Kasumi-1 (cell line): ENCODE results near the gene ENG.

Experiments used
- DNase-seq, 2 experiments: peaks; one replicate each; lab custom pipeline; 2025; lab: John Stamatoyannopoulos, UW

Gene ENG

GRCh38 chr9:127814619-127815511 lies 39.6 kb downstream of the ENG start:
- no peak for DNase-seq

GRCh38 chr9:127813686-127814226 lies 40.7 kb downstream of the ENG start:
- DNase-seq = no peak

DNA sequence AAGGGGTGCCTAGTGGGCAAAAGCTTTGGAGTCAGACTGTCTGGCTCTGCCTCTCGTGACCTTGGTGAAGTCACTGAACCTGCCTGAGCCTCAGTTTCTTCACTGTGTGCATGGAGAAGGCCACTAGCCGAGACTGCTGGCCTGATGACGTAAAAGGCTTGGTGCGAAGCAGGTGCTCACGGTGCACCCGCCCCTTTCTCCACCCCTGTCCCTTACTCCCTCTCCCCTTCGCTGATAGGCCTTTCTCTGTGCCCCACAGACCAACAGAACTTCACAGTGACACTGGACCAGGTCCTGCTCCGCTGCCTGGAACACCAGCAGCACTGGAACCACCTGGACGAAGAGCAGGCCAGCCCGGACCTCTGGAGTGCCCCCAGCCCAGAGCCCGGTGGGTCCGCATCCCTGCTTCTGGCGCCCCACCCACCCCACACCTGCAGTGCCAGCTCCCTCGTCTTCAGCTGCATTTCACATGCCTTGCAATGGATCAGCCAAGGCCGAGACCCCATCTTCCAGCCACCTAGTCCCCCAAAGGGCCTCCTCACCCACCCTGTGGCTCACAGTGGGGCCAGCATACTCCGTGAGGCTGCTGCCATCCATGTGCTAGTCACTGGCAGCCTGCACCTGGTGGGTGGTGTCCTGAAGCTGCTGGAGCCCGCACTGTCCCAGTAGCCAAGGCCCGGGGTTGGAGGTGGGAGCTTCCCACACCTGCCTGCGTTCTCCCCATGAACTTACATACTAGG lies 41.4 kb downstream of the ENG start:
- DNase-seq = no peak

DNA sequence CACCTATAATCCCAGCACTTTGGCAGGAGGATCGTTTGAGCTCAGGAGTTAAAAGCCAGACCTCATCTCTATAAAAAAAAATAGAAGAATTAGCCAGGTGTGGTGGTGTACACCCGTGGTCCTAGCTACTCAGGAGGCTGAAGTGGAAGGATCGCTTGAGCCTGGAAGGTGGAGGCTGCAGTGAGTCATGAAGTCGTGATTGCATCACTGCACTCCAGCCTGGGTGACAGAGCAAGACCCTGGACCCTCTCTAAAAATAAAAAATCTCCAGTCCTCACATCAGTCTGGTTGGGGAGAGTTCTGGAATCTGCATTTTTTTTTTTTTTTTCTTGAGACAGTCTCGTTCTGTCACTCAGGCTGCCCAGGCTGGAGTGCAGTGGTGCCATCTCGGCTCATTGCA lies 42.4 kb downstream of the ENG start:
- DNase-seq = no peak

DNA sequence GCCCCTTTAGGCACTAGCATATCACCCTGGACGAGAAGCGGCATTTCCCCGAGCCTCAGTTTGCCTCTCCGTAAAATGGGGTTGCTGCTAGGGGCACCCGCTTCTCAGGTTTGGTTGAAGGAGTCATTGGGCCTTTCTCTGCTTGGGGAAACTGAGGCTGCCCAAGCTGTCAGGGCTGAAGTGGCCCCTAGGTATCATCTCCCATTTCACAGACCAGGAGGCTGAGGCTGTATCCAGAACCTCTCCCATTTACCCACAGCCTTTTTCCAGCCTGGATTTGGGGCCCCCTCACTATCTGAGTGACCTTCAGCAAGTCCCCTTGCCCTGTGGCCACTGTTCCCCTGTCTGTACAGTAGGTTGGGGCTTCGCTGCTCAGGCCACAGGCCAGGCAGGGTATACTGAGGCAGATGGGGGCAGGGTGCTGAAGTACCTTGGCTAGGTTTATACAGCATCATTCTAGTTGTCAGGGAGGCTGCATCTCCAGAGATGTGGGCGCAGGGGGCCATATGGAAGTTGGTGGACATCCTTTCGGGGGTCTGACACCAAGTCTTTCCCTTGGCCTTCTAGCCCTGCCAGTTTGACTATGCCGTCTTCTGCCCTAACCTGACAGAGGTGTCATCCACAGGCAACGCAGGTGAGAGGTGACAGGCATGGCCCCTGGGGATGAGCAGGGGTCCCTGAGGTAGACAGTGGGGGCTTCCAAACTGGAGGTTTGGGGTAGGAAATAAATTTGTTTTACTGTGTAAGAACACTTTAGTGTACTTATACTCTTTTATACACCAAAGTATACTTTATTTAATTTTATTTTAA lies 43.9 kb downstream of the ENG start:
- DNase-seq = no peak

GRCh38 chr9:127809540-127810377 lies 44.7 kb downstream of the ENG start:
- no peak for DNase-seq

DNA sequence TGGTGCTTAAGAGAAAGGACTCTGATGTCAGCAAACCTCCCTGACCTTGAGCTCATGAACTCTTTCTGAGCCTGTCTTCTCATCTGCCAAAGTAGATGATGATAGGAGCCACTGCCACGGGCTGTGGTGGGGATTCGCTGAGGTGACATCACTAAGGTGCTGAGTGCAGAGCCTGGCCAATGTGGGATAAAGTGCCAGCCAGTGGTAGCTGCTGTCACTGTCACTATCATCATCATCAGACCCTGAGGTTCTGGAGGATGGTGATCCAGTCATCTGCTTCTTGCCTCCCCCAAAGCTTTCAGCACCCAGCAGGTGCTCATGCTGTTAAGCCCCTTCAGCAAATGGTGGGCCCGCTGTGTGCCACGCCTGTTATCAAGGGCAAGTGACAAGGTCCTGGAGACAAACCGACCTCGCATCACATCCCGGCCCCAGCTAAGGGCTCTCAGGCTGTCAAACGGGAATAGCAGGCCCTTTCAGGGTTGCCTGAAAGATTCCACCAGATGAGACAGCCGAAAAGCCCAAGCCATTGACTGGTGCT lies 45.4 kb downstream of the ENG start:
- no peak for DNase-seq

DNA sequence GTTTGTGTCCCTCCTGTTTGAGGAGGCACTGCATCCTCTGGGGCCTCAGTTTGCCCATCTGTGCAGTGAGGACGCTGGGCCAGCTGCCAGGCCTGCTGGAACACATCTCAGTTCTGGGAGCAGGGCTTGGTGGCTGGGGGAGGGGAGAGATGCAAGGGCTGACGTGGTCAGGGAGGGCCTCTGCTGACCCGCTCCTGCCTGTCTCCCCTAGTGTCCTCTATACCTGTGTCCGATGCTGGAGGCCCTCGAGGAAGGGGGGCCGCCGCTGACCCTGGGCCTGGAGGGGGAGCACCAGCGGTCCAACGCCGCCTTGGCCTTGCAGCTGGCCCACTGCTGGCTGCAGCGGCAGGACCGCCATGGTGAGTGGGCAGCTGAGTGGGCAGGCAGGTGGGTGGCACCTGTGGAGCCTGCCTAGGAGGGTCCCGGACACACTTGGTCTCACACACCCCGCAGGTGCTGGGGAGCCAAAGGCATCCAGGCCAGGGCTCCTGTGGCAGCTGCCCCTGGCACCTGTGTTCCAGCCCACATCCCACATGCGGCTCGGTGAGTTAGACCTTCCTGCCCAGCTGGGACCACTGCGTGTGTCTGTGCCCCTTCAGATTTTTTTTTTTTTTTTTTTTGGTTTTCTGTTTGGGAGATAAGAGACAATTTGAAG lies 46.0 kb downstream of the ENG start:
- DNase-seq = no peak

- no peak for DNase-seq
These were observed 47.6 kb downstream of the ENG start for GRCh38 chr9:127806871-127807270.

DNA sequence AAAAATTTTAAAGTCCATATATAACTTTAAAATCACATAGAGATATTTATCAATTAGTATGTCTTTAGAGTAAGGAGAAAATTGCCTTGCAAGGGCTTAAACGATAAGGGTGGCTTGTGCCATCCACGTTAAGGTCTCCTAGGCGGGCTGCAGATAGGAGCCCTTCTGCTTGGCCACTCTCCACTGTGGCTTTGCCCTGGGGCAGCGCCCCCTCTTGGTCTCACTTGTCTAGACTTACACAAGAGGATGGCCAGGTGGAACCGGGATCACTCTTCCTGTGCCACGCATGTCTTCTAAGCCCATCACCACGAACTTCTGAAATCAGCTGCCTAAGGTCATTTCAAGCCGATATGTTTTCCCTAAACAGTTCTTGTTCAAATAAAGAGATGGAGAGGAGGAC lies 48.8 kb downstream of the ENG start:
- DNase-seq = peak; percentile 20 to 31

DNA sequence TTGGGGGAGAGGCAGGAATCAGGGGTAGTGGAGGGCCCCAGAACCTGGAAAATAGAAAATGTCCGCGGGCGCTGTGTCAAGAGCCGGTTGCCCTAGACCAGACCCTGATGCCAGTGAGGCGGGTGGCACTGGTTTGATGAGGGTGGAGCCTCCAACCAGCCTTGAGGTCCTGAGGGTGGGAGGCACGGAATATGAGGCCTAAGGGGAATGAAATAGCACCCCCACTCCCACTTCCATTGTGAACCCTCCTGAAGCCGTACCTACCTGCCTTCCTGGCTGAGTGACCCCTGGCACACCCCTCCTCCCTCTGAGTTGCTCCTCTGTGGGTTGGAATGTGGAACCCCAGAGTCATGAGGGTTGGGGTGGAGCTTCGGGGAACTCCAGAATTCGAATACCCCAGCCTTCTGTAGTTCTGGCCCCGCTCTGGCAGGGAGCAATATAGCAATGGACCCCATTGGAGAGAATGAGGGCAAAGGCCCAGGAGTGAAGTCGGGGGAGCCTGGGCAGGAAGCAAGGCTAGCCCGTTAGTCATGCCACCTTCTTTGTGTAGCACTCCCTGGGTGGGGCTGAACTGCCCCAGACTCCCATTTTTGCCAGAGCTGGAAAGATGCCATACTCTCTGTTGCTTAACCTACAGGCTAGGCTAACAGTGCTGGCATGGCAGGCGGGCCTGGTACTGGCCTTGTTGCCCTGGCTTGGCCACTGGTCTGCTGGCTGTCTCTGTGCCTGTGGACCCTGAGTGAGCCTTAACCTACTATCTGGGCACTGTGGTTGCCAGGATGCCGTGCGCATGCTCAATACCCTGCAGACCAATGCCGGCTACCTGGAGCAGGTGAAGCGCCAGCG lies 50.7 kb downstream of the ENG start:
- DNase-seq = no peak

- peak; percentile 83 to 86 for DNase-seq
These were observed 51.6 kb downstream of the ENG start, which contains the start of gene FPGS for GRCh38 chr9:127802576-127803443. FPGS (plus strand) TSS chr9:127802882; CDS start chr9:127802925, 43 bp downstream.

DNA sequence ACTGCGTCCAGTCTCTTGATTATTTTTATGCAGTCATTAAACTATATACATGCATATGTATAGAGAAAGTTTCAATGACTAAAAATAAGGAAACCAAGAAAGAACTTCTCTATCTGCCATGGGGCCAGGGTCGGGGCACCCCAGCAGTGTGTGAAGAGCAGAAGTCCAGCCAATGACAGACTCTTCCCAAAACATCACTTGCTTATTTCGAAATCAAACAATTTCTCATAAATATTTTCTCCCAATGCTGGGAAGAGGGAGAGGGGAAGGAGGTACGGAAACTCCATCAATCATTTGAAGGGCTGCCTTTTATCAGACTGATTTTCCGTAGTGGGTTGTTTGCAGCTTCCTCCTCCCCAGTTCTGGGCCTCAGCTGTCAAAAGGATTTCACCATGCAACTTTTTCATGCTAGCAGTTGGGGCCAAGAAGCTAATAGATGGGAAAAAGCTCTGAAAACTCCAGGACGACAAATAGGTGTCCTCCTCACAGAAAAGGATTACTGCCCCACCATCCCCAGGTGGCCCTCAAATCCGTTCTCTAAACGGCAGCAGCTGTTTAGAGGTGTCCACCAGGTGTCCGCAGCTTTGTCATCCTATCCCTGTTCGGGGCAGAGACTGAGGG lies 52.4 kb downstream of the ENG start:
- peak; percentile 45 to 51 for DNase-seq

- peak; percentile 46 to 50 for DNase-seq
These were observed 57.5 kb downstream of the ENG start for GRCh38 chr9:127796852-127797370.

DNA sequence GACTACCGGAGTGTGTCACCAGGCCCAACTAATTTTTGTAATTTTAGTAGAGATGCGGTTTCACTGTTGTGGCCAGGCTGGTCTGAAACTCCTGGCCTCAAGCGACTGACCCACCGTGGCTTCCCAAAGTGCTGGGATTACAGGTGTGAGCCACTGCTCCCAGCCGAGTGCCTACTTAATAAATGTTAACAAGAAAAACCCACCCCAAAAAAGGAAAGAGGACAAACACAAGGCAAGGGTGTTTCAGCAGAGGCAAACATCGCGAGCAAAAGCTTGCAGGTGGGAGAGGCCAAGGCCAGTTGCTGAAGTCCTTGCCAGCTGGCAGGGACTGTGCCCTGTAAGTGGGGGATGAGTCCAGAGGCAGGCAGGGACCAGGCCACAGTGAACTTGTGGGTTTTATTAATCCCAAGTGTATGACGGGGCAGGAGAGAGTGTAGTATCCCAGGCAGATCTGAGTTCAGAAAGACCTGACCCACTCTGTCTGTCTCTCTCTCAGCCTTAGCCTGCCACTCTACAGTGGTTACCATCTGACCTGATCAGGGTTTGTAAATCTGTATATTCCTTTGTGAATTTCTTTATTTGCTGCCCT lies 58.1 kb downstream of the ENG start:
- DNase-seq = no peak

- DNase-seq = no peak
These were observed 60.3 kb downstream of the ENG start for GRCh38 chr9:127794001-127794791.
